Spleen (tissue), 7 donors: ENCODE data around the gene UBAC1.

ENCODE experiments used
- CTCF ChIP-seq, 11 experiments: fragments of 200-600 bp in 7 of 11; fragments of 450-650 bp in 4 of 11; sonication (generic) in 4 of 11; IDR thresholded peaks in 8 of 11; conservative IDR thresholded peaks in 3 of 11; 1 replicate in 7 of 11; 2 replicates in 4 of 11; pipeline versions ENCODE4 v1.4.0 to v1.8.0; 2016 to 2021; ENCODE audit warnings: antibody characterized with exemption in 11 of 11, inconsistent platforms in 4 of 11, mild to moderate bottlenecking in 1 of 11
- POLR2A ChIP-seq, 3 donors: fragments of 450-650 bp; IDR thresholded peaks; one replicate each; pipeline ENCODE4 v1.5.1; 2017; ENCODE audit warnings: antibody characterized with exemption in 3 of 3, mild to moderate bottlenecking in 1 of 3
- donor health status: DM: no; HTN: no; CAD: no; lungs with moderate emphysema.
- donor health status: DM: no; HTN: no; CAD: no.
- donor health status: DM: no; HTN: no; CAD: no.

GRCh38 chr9:135998410-135999071 lies 37.4 kb upstream of the UBAC1 start:
- TF ChIP-seq POLR2A (IDR thresholded peaks at IDR 0.05) (no peak), CTCF (IDR thresholded peaks at IDR 0.05 in 8 of 11, conservative IDR thresholded peaks at IDR 0.05 in 3 of 11) (no peak)
